Putamen (tissue), 1 donor: ENCODE measurements around the gene SKI.
"Not testable (repeated sequence)": the region's sequence is repeated elsewhere in the genome, so short reads cannot be mapped to it uniquely, and the experiment has no call there.

Experiments used
- DNase-seq: peaks from one replicate; pipeline ENCODE4 v3.0.0-alpha.2; 2016; ENCODE audit warnings: low spot score

SKI gene

GRCh38 chr1:2320760-2321667 lies 92.9 kb downstream of the SKI start:
- DNase-seq, result no peak

- DNase-seq, result no peak
Observed at GRCh38 chr1:2322065-2322571, 94.0 kb downstream of the SKI start.

DNA sequence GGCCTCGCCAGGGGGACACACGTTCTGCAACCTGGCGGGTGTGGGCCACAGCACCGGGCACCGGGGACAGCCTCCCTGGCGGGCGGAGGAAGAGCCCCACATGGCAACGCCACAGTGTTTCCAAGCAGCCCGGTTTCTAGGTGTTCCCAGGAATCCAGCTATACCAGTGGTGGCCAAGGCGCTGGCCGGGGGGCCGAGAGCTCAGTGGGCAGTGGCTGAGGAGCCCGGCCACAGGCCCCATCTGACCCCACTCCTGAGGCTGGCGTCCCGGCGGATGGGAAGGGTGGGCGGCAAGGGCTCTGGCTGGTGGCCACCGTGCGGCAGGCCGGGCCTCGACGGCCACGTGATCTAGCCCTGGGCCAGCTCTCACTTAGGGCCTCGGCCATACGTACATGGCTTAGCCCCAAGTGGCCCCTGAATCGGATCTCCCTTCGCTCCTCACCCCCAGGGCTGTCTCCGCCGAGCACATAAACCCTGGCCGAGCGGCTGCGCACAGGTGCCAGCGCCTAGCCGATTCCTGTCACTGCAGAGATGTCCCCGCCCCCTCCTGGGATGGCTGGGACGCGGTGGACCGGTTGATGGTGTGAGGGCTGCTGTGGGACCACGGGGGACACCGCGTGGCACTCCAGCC lies 94.6 kb downstream of the SKI start:
- no peak for DNase-seq

- DNase-seq, result no peak
Observed at GRCh38 chr1:2323451-2323974, 95.4 kb downstream of the SKI start.

GRCh38 chr1:2324553-2325366 lies 96.6 kb downstream of the SKI start:
- DNase-seq, result no peak

GRCh38 chr1:2326524-2326923 lies 98.4 kb downstream of the SKI start:
- no peak for DNase-seq

DNA sequence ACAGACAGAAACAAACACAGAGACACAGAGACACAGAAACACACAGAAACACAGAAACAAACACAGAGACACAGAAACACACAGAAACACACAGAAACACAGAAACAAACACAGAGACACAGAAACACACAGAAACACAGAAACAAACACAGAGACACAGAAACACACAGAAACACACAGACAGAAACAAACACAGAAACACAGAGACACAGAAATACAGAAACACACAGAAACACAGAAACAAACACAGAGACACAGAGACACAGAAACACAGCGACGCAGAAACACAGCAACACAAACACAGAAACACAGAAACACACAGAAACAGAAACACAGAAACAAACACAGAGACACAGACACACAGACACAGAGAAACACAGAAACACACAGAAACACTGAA lies 99.0 kb downstream of the SKI start:
- DNase-seq, result not testable (repeated sequence)

GRCh38 chr1:2327841-2328240 lies 99.7 kb downstream of the SKI start:
- no peak for DNase-seq

GRCh38 chr1:2328676-2329455 lies 100.7 kb downstream of the SKI start:
- no peak for DNase-seq

DNA sequence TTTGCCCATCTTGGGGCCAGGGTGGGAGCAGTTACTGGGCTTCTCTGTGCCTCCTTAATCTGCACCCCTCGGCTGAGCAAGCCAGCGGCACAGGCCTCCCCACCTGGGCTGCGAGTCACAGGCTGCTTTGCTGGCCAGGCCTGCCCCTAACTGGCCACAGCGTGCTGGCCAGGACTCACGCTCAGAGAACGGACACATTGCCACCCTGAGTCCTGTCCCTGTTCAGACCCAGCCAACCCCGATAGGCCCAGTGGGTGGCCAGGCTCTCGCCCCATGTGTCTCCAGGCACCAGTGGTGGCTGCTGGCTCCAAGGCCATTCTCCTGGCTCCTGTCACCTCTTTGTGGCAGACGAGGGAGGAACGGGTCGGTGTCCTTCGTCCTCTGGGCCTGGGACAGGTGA lies 101.9 kb downstream of the SKI start:
- no peak for DNase-seq

GRCh38 chr1:2330519-2331199 lies 102.5 kb downstream of the SKI start:
- DNase-seq, result no peak

- DNase-seq, result no peak
Observed at GRCh38 chr1:2331200-2331544, 103.1 kb downstream of the SKI start.

- not testable (repeated sequence) for DNase-seq
Observed at GRCh38 chr1:2331580-2331979, 103.5 kb downstream of the SKI start.

DNA sequence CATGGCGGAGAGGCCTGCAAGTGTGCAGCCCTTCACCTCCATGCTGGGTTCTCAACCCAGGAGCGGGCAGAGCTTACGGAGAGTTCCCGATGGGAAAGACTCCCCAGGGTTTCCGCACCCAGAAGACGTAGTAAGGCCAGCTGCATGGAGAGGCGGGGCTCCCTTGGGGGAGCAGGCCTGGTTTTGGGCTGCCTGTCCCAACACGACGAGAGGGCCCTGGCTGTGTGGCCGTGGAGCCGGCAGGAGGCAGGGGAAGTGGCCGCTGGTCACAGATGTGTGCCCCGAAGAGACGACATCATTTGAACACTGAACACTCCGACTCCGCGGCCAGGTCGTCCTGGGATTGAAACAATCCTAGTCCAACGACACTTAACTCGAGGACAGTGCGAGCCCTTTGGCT lies 106.2 kb downstream of the SKI start:
- no peak for DNase-seq

DNA sequence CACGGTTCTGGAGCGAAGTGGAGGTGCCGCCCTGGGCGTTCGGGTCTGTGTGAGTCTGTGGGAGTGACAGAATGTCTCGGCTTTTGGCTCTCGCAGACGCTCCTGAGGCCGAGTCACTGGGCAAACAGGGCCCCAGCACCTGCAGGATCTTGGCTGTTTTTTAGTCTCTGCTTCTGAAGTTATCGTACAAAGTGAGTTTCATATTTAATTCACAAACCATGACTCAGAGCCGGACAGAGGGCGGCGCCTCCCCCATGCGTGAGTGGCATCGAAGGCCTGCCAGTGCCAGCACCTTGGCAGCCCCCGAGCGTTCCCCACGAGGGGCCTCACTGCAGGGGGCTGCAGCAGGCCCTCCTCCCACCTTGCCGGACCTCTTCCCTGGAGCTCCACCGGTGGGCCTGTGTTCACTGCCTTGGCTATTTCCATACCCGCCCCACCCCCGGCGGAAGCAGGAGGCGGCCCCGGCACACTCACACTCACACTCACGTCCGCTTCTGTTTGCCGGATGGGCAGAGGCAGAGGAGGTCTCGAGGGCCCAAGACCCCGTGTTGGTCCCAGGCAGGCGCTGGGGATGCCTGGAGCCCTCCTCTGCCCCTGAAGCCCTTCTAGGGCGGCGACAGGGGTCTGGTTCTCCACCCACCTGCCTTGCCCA lies 106.9 kb downstream of the SKI start:
- no peak for DNase-seq

DNA sequence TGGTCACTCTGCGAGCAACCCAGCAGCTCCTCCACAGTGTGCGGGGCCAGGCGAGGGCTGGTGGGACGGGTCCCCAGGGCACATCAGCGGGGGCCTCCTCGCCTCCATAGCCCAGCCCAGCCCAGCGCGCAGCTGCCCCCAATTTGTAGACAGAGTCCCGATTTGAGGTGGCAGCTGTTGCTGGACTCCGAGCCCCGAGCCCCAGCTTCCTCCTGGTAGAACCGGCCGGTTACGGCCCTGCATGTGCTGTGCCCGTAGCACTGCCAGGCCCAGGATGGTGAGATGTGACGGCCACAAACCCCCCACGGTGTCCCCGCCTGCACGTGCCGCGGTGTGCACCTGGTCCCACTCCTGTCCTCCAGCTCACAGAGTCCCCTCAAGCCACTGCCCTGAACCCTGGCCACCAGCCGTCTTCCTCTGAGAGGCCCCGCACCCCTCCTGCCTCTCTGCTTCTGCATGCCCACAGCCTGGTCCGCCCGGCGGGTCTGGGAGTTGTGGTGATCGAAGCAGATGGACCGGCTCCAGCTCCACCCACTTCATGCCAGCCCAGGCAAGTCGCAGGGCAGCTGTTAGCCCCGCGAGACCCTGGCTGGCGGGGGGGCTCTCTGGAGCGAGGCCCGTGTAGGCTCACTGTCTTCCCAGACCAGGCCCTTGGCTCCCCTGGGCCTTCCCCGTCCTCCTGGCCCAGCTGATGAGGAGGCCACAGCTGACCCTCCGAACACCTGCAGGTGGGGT lies 107.8 kb downstream of the SKI start:
- no peak for DNase-seq

- DNase-seq, result no peak
Observed at GRCh38 chr1:2336499-2336898, 108.4 kb downstream of the SKI start.

- no peak for DNase-seq
Observed at GRCh38 chr1:2337081-2337480, 109.0 kb downstream of the SKI start.

DNA sequence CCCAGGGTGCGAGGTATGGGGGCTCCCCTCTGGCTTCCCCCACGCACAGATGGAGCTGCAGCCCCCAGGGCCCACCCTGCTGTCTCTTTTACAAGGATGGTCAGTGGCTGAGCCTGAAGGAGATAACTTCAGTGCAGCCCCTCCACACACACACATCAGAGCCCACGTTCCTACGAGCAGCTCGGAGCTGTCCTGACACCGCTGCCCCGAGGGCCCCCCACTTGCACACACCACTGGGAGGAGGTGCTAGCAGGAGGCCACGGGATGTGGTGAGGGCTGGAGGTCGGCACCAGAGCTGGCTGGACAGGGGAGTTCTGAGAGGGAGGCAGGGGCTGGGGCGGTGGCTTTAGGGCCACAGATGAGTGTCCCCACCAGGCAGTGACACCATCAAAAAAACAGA lies 109.4 kb downstream of the SKI start:
- DNase-seq, result no peak
